IMR-90 (cell line): ENCODE results near the gene ARMH1. TPM values are rescaled to one million over a fixed set of nuclear protein-coding genes. Genes with fewer than 3 reads are reported as not detected.

Source experiments
- ATAC-seq: fragments of 200-7000 bp; cut with Tn5 transposase; 2 replicates; pipeline ENCODE4 v1.9.1; 2020; ENCODE audit warnings: low read depth, mild to moderate bottlenecking, moderate library complexity
- BruUV-seq: library from RNA; stranded (reverse); fragments of 400-500 nt; replicated peaks from 2 replicates; lab custom pipeline; 2021; lab: Mats Ljungman, UMichigan
- CTCF ChIA-PET: fragments of 300-600 bp; formaldehyde crosslinking; extraction: SDS; loops from one replicate; lab custom pipeline; 2021; ENCODE audit warnings: antibody characterized with exemption; lab: Yijun Ruan, JAX
- POLR2A ChIA-PET: fragments of 300-600 bp; sonication (Branson Sonifier 250); formaldehyde crosslinking; loops from one replicate; lab custom pipeline; 2022; ENCODE audit warnings: antibody characterized with exemption; ENCODE audit not compliant: unreplicated experiment; lab: Charles Lee
- DNase-seq: peaks from one replicate; pipeline ENCODE4 v3.0.0; 2013
- H2AFZ ChIP-seq: replicated peaks from 2 replicates; pipeline ENCODE3; 2013; ENCODE audit warnings: low read length, mild to moderate bottlenecking; ENCODE audit not compliant: poor library complexity
- H2AK5ac ChIP-seq: 2 replicates; pipeline ENCODE4 v1.6.1; 2013; ENCODE audit warnings: low read depth, low read length, inconsistent platforms
- H2AK9ac ChIP-seq: replicated peaks from 2 replicates; pipeline ENCODE3; 2013; ENCODE audit warnings: mild to moderate bottlenecking, low read depth, low read length, moderate library complexity; ENCODE audit not compliant: poor library complexity
- H2BK120ac ChIP-seq: 2 replicates; pipeline ENCODE4 v1.6.1; 2013; ENCODE audit warnings: low read depth, low read length, inconsistent platforms
- H2BK15ac ChIP-seq: 3 replicates; pipeline ENCODE4 v1.6.1; 2013; ENCODE audit warnings: low read depth, low read length, inconsistent platforms
- H2BK20ac ChIP-seq: 2 replicates; pipeline ENCODE4 v1.6.1; 2013; ENCODE audit warnings: low read depth, mild to moderate bottlenecking, inconsistent platforms, low read length, moderate library complexity
- H2BK5ac ChIP-seq: 2 replicates; pipeline ENCODE4 v1.6.1; 2013; ENCODE audit warnings: mild to moderate bottlenecking, low read depth, low read length, inconsistent platforms; ENCODE audit not compliant: poor library complexity, severe bottlenecking
- H3K14ac ChIP-seq: replicated peaks from 2 replicates; pipeline ENCODE4 v1.6.1; 2013; ENCODE audit warnings: low read depth, low read length, inconsistent platforms
- H3K18ac ChIP-seq: 2 replicates; pipeline ENCODE4 v1.6.1; 2013; ENCODE audit warnings: low read depth, low read length, control low read depth
- H3K23ac ChIP-seq: 2 replicates; pipeline ENCODE4 v1.6.1; 2013; ENCODE audit warnings: low read depth, low read length, inconsistent platforms
- H3K27ac ChIP-seq: 2 replicates; pipeline ENCODE4 v1.5.1; 2013; ENCODE audit warnings: mild to moderate bottlenecking, control low read depth, low read length; ENCODE audit not compliant: insufficient read depth
- H3K27me3 ChIP-seq: 2 replicates; pipeline ENCODE4 v1.6.1; 2013; ENCODE audit warnings: low read length; ENCODE audit not compliant: control insufficient read depth, insufficient read depth
- H3K36me3 ChIP-seq: 2 replicates; pipeline ENCODE4 v1.6.1; 2013; ENCODE audit warnings: low read length, mixed read lengths; ENCODE audit not compliant: control insufficient read depth, insufficient read depth
- H3K4ac ChIP-seq: 2 replicates; pipeline ENCODE4 v1.6.1; 2013; ENCODE audit warnings: low read depth, low read length, inconsistent platforms
- H3K4me1 ChIP-seq: 2 replicates; pipeline ENCODE4 v1.6.1; 2013; ENCODE audit warnings: low read length, mixed read lengths; ENCODE audit not compliant: control insufficient read depth, insufficient read depth
- H3K4me2 ChIP-seq: 2 replicates; pipeline ENCODE4 v1.6.1; 2013; ENCODE audit warnings: low read depth, mild to moderate bottlenecking, control low read depth, low read length, moderate library complexity
- H3K4me3 ChIP-seq: 2 replicates; pipeline ENCODE4 v1.5.1; 2013; ENCODE audit warnings: low read depth, mild to moderate bottlenecking, control low read depth, low read length, moderate library complexity; ENCODE audit not compliant: insufficient read depth
- H3K56ac ChIP-seq: 2 replicates; pipeline ENCODE4 v1.6.1; 2013; ENCODE audit warnings: low read length, inconsistent platforms; ENCODE audit not compliant: insufficient read depth; ENCODE audit errors: extremely low read depth
- H3K79me1 ChIP-seq, 2 experiments: 2 replicates each; pipeline ENCODE4 v1.6.1; 2013; ENCODE audit warnings: low read length in 2 of 2, inconsistent platforms in 1 of 2, low read depth in 1 of 2
- H3K9ac ChIP-seq: 2 replicates; pipeline ENCODE4 v1.6.1; 2013; ENCODE audit warnings: low read depth, low read length, control low read depth
- H3K9me1 ChIP-seq: 2 replicates; pipeline ENCODE4 v1.6.1; 2013; ENCODE audit warnings: low read length, inconsistent platforms; ENCODE audit not compliant: insufficient read depth
- H3K9me3 ChIP-seq: 2 replicates; pipeline ENCODE4 v1.6.1; 2013; ENCODE audit warnings: low read length; ENCODE audit not compliant: control insufficient read depth, insufficient read depth
- H4K20me1 ChIP-seq: 2 replicates; pipeline ENCODE4 v1.6.1; 2013; ENCODE audit warnings: low read length, inconsistent platforms; ENCODE audit not compliant: insufficient read depth
- H4K5ac ChIP-seq: 2 replicates; pipeline ENCODE4 v1.6.1; 2013; ENCODE audit warnings: mild to moderate bottlenecking, low read depth, low read length, control low read depth
- H4K8ac ChIP-seq, 2 experiments: 2 replicates each; pipeline ENCODE4 v1.6.1; 2013; ENCODE audit warnings: low read depth in 2 of 2, low read length in 2 of 2, control low read depth in 1 of 2, inconsistent platforms in 1 of 2
- H4K91ac ChIP-seq: 2 replicates; pipeline ENCODE4 v1.6.1; 2013; ENCODE audit warnings: low read depth, low read length, inconsistent platforms; ENCODE audit not compliant: insufficient read depth
- BHLHE40 ChIP-seq: fragments of 150-350 bp; IDR thresholded peaks from 2 replicates; pipeline ENCODE4 v1.6.1; 2016; ENCODE audit warnings: mild to moderate bottlenecking, low read depth, low read length
- CEBPB ChIP-seq: IDR thresholded peaks from 2 replicates; pipeline ENCODE4 v1.6.1; 2012; ENCODE audit warnings: low read depth, low read length, improper control_type of control experiment
- CHD1 ChIP-seq: IDR thresholded peaks from 2 replicates; pipeline ENCODE4 v1.6.1; 2012; ENCODE audit warnings: low read depth, low read length, improper control_type of control experiment
- CTCF ChIP-seq: conservative IDR thresholded peaks from 2 replicates; pipeline ENCODE4 v1.5.1; 2012; ENCODE audit warnings: mild to moderate bottlenecking, low read depth, low read length, improper control_type of control experiment
- ELK1 ChIP-seq: fragments of 150-350 bp; IDR thresholded peaks from 2 replicates; pipeline ENCODE4 v1.6.1; 2016; ENCODE audit warnings: low read depth, mild to moderate bottlenecking, low read length, moderate library complexity, borderline replicate concordance
- FOS ChIP-seq: fragments of 150-350 bp; IDR thresholded peaks from 2 replicates; pipeline ENCODE4 v1.6.1; 2016; ENCODE audit warnings: low read depth, low read length
- MAZ ChIP-seq: IDR thresholded peaks from 2 replicates; pipeline ENCODE4 v1.6.1; 2012; ENCODE audit warnings: low read depth, mild to moderate bottlenecking, low read length, improper control_type of control experiment, moderate library complexity, borderline replicate concordance
- RAD21 ChIP-seq: IDR thresholded peaks from 2 replicates; pipeline ENCODE4 v1.6.1; 2012; ENCODE audit warnings: low read length, improper control_type of control experiment
- RCOR1 ChIP-seq: IDR thresholded peaks from 2 replicates; pipeline ENCODE4 v1.6.1; 2012; ENCODE audit warnings: mild to moderate bottlenecking, low read length, improper control_type of control experiment; ENCODE audit not compliant: insufficient replicate concordance
- RFX5 ChIP-seq: IDR thresholded peaks from 2 replicates; pipeline ENCODE4 v1.8.0; 2012; ENCODE audit warnings: low read depth, mild to moderate bottlenecking, low read length, moderate library complexity
- SMC3 ChIP-seq: fragments of 150-350 bp; IDR thresholded peaks from 2 replicates; pipeline ENCODE4 v1.6.1; 2016; ENCODE audit warnings: low read depth, mild to moderate bottlenecking, antibody characterized with exemption, low read length, moderate library complexity
- USF2 ChIP-seq: fragments of 150-350 bp; IDR thresholded peaks from 2 replicates; pipeline ENCODE4 v1.6.1; 2017; ENCODE audit warnings: mild to moderate bottlenecking, antibody characterized with exemption, low read length, low read depth
- WGBS, 2 experiments: methylation state at CpG; one replicate each; pipeline versions ENCODE4 v1.1.5 to v1.1.7; 2013; ENCODE audit warnings: missing lambda C conversion rate in 2 of 2; ENCODE audit not compliant: insufficient read length in 1 of 2; ENCODE audit errors: extremely low coverage in 2 of 2; 5-methylcytosine and 5-hydroxymethylcytosine counted together
- dilution Hi-C: fragments of 300-500 bp; cut with HindIII; formaldehyde crosslinking; loops from one replicate; pipeline ENCODE4 v1.14.3; 2018; ENCODE audit warnings: low sequenced_read_pairs; ENCODE audit not compliant: unreplicated experiment
- in situ Hi-C: fragments of 300-500 bp; cut with MboI; formaldehyde crosslinking; loops from 3 replicates; pipeline ENCODE4 v1.14.3; 2019; ENCODE audit warnings: low sequenced_read_pairs, inconsistent platforms, mixed read lengths
- intact Hi-C: fragments of 100-400 bp; cut with micrococcal nuclease; formaldehyde crosslinking; loops from 2 replicates; pipeline ENCODE4 v1.10.0; 2022
- polyA plus RNA-seq, 3 experiments: library from polyadenylated mRNA; depleted of rRNA; stranded (reverse); fragments of >200 nt; gene quantifications; 2 replicates each; pipeline ENCODE4 v1.2.3, GENCODE V29; 2012; ENCODE audit warnings: low replicate concordance in 1 of 3
- total RNA-seq: library from RNA; depleted of rRNA; stranded (reverse); fragments of >200 nt; gene quantifications from 2 replicates; pipeline ENCODE4 v1.2.3, GENCODE V29; 2012

Gene ARMH1
- total and polyA plus RNA-seq, 2 of the 4 experiments (the other 2 are of a cell fraction) = 0.36 to 0.72 TPM

- Histone ChIP-seq H3K27ac (no peak overlapping the region), H3K36me3 (no peaks in the 10 kb centered on the region), H3K4me3 (no peak overlapping the region), H3K9me3 (no peaks in the 10 kb centered on the region), H4K91ac (no peak overlapping the region), H2AK5ac (no peak overlapping the region), H4K8ac (no peak overlapping the region), H3K14ac (no peak overlapping the region), H3K9me1 (no peaks in the 10 kb centered on the region), H3K4me1 (0 out of 2 replicates have a peak, but pooled peaks cover 2% of the 10 kb centered on the region), H3K56ac (no peak overlapping the region), H3K4me2 (no peak overlapping the region), H4K20me1 (no peaks in the 10 kb centered on the region), H3K9ac (no peak overlapping the region), H2BK15ac (no peak overlapping the region), H3K4ac (no peak overlapping the region), H3K79me1 (no peaks in the 10 kb centered on the region), H2AFZ (no peak overlapping the region), H3K18ac (no peak overlapping the region), H2BK20ac (no peak overlapping the region), H3K27me3 (no peaks in the 10 kb centered on the region), H3K23ac (no peak overlapping the region), H4K5ac (no peak overlapping the region), H2AK9ac (no peak overlapping the region), H2BK120ac (no peak overlapping the region), H2BK5ac (no peak overlapping the region)
- TF ChIP-seq USF2 (no peak), ELK1 (no peak), MAZ (no peak), BHLHE40 (no peak), CHD1 (no peak), SMC3 (no peak), RCOR1 (no peak), CEBPB (no peak), RAD21 (no peak), FOS (no peak), RFX5 (no peak), CTCF (no peak)
- dilution Hi-C loops = no loop called here
- intact Hi-C loops = no loop called here
- ATAC-seq (no peak), DNase-seq (no peak)
- in situ Hi-C loops = no loop called here
- WGBS, 2 experiments = no CpG with 5 or more reads among the region's 4 CpGs
- CTCF ChIA-PET = no interaction called here
- POLR2A ChIA-PET = no interaction called here
- no TSS peak for BruUV-seq
Observed at GRCh38 chr1:44659566-44659965, 14.9 kb upstream of the ARMH1 start.
